Cortex of kidney (tissue), 1 donor: ENCODE data around the gene CHD6.

ENCODE experiments used
- DNase-seq: peaks from one replicate; lab custom pipeline; 2025; lab: John Stamatoyannopoulos, UW

The CHD6 gene

DNA sequence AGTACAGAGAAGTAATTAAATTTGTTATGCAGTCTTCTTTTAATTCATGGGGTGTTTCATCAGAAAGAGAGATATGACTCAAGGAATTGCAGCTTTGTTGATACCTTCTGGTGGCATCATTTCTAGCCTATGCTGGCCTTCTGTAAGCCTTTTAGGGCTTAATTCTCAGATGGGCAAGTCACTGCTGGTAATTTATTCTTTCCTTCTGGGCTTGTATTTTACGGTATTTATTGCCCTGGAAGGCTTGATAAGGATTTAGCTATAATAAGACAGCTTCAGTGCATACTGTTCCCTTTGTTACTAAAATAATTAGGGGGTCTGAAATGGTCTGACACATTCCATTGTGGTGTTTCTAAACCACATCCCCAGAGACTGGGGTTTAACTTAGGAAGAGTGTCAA is 193.6 kb downstream of the CHD6 start:
- DNase-seq = no peak

DNA sequence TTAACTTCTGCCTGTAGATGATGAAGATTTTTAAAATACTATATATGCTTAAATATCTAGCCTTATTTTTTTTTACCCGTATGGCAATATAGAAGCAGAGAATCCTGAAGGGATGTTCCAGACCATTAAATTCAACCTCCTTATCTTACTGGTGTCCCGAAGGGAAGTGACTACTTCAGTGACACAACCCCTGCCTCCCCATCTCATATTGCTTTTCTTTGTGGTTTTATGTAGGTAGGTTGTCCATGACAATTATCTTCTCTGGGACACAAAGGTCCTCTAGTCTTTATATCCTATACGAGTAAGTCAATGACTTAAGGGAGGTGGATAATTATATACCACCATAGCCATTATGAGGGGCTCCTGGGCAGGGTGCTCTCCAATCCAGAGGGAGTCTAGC is 194.2 kb downstream of the CHD6 start:
- no peak for DNase-seq

DNA sequence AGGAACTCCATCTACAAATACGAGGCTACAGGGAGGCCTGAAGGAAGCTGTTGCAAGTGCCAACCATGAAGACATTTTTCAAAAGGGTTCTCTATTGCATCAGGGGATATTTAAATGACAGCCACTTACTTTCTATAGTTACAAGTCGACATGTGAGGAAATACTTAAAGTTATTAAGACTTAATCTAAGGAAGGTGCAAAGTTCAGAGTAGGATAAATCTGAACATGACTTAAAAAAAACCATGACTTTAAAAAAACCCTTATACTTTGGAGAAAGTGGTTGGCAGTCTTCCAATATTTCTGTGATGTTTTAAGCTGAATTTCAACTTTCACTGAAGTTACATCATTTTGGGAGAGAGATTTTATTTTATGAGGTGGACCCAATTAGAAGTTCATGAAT is 195.2 kb downstream of the CHD6 start:
- no peak for DNase-seq

DNA sequence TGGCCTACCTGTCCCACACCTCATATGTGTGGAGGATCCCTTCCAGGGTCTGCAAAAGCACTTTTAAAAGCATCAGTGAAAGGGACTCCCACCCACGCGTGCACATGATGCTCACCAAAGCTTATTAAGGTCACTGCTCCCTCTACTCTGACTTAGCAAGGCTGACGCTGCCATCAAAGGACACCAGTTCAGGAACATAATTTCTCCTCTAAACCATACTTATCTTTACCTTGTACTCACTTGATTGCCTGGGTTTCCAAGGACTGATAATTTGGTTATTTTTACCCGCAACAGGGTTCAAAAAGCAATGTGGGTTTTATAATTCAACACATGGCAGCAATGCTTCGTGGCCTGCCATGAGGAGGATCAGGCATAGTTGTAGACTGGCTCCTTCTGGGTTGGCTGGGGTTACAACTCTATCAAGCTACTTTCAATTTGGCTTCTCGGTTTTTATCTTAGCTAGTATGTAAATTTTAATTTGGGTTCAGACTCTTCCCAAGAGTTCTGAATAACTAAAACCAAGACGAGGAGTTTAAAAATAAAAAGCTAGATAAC is 199.4 kb downstream of the CHD6 start:
- DNase-seq = no peak

DNA sequence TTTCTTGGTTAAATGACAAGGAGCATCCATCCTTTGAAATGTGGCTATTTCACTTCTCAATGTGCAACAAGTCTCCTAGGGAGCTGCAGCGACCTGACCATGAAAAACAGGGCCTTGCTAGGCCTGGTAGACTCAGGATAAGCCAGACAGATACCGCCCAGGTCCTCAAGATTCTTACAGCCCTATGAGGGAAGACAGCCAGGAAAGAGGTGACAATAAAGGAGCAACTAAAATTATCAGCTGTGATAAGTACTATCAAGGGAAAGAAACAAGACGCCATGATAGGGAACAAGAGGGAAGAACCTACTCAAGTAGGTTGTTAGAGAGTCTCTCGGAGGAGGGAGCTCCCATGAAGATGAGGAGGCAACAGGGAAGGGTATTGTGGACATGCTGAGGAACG is 200.1 kb downstream of the CHD6 start:
- DNase-seq = no peak

DNA sequence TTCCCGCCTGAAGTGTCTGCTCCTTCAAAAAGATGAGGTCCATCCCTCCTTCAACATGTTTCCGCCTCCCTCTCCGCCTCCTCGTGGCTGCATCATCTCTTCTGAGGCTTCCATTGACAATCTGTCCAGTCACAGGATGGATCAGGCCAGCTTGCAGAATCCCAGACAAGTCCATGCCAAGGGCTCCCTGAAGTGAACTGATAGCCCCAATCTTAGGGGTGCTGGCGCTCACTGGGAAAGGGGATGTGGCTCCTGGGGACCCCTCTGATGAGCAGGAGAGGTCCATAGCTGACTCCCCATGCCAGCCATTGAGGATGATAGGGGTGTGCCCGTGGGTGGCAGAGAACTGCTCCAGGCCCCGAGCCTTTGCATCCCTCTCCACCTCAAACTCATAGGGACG is 203.0 kb downstream of the CHD6 start:
- DNase-seq = no peak

DNA sequence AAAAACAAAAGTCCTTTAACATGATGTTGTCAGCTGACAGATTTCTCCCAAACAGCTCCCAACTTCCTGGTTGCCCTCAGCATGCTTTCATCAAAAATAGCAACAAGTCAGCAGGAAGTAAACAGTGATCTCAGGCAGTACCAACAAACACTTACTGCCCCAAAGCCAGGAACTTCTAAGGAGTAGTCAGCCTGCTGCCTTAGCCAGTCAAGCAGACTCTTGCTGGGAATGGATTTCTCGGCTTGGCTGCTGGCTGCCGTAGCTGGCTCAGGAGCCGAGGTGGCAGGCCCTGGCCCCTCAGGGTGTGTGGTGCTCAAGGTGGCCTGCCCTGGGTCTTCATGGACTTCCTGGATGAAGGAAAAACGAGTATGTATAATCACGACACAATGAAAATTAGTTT is 205.0 kb downstream of the CHD6 start:
- no peak for DNase-seq

DNA sequence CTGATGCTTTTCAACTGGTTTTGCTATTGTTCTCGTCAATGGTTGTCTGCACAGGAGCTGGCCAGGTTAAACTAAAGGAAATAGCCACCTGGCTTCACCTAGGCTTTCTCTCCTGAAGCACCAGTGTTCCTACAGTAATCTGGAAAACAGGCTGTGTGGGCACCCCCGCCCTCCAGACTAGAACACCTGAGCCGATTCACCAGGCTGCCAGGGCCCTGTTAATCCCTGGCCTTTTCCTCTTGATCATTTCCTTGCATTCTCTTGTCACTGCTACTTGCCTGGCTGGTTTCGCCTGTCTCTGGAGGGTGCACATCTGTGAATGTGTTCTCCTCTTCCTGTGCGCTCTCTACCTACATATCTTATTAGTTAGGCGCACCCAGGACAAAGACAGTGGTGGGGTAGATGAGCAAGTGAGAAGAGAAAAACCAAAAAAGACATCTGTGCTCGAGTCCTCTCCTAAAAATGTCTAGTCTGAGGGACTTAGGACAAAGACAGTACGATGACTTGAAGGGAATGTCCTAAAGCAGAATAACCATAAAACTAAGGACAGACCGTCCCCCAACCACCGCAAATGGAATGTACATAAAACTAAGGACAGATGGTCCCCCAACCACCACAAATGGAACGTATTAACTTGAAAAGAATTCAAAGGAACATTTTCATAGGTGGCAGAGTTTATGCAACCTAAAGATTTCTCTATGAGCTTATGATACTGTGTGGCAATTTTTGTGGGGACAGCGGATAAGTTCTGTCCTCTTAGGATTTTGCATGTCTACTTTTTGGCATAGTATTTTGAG is 205.7 kb downstream of the CHD6 start:
- no peak for DNase-seq

DNA sequence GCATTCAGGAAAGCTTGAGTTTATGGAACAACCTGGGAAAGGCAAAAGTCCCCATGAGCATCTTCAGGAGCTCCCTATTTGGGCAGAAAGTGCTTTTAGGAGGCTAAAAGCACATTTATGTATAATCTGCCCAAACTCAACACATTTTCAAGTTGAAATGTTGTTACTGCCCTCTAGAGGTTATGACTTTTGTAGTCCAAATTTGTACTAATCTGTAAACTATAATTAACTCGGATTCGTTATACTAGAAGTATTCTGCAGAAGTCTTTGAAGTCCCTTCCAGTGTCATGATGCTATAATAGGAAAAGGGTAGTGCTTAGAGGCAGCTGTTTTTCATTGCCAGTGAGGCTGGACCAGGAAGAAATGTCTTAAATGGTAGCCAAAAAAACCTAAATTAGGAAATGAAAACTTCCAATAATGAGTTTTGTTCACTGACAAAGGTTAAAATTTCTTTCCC is 206.8 kb downstream of the CHD6 start:
- no peak for DNase-seq

DNA sequence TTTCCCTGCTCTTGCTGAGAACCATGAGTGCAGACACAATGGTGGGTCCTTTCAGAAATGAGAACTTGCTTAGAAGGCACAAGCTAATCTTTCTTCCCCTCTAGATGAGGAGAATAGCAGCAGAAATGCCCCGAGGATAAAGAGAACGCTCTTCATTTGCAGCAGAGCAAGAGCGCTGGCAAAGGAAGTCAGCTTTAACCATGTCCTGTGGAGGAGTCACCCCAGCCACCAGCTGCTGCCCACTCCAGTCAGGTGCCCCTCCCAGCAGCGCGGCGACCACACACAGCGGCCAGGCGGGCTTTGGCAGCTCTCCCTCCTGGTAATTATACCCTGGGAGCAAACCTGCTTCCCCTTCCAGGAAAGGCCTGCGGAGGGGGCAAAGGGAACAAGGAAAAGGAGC is 209.2 kb downstream of the CHD6 start:
- DNase-seq = no peak

DNA sequence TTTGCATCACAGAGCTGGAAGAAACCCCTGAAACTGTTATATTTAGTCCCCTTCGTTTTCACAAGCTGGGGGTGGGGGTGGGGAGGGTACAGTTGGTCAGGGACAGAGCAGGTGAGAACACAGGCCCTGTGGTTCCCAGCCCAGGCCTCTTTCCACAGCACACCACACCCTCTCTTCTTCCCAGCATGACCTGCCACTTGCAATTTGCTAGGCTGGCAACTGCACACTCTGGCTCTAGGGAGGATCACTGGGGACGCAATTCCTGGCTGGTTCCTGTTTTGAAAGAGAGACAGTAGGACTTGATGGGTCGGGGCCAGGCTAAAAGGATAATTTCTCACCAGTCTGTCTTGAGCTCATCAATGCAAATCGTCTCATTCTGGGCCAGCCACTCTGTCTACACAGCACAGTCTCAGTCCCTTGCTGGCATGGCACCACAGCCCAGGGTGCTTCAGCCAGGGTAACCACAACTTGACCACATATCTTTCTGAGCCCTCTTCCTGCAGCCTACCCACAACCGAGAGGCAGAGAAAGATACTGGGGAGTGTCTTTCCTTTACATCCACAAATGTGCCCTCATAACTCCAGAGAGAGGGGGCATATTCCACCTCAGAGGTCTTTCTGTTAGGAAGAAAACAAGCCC is 209.9 kb downstream of the CHD6 start:
- no peak for DNase-seq

DNA sequence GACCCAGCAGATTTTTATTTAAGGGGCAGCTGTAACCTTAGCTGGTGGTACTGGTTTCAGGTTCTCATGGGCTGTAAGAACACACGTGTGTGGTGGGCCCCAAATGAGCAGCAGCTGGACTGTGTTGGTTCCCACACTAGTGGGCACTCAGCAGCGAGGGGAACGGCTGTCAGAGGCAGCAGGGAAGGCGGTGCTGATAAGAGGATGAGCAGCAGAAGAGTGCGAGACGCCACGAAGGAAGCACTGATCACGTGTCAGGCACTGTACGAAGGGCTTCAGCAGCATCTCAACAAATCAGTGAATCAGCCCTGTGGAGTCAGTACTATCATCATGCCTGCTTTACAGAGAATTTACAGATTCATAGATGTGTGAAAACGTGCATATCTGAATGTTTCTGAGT is 210.6 kb downstream of the CHD6 start:
- no peak for DNase-seq

DNA sequence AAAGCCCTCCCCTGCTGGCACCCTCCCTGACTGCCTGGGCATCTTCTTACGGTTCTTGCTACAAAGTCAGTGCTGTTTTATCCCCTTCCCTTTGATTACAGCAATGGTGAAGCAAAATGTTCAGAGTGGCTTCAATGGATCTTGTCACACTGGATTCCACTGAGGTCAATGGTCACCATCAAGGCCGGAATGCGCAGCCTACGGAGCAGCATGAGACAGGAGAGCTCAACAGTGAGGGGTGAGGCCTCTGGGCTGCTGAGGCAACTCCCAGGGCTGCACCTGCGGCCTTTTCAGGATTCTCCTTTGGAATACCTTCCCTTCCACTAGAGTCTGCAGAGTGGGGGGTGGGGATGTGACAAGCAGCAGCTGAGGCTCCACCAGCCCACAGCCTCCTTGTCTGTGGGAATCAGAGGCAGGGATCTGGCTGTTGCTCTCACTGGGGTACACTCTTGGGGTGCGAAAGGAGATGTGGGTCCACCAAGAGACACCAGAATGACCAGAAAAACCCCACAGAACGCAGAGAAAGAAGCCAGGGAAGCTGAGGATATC is 211.2 kb downstream of the CHD6 start:
- DNase-seq = no peak

DNA sequence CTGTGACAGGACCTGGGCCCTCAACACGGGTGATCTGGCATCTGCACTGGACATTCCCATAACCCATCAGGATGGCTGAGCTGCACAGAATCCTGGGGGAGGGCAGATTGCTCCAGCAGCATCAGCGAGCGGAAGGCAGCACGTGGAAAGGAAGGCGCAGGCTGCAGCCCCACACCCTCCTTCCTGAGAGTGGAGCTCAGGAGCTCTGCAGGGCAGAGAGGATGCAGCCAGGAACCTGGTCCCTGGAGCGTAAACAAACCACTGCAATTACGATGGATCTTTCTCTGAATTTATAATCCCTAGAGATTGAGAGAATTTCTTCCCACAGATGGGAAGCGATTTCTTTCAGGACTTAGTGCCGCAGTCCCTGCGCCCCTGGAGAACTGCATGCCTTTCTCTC is 211.8 kb downstream of the CHD6 start:
- no peak for DNase-seq

DNA sequence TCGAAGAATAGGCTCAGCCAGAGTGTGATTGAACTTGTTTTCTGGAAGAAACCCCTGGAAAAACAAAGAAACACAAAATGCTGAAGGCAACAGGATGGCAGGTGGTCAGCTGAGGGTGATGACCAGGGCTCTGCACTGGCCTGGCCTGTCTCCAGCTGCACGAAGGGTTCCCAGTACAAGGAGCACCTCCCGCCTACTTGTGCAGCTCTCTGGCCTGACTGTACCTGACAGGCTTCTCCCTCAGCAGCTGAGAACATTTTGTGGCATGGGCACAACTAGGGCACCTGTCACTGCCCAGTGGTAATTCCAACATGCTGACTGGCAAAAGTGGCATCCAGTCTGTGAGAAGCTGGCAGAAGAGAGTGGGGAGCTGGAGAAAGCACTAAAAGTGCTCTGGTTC is 212.7 kb downstream of the CHD6 start:
- DNase-seq = no peak

DNA sequence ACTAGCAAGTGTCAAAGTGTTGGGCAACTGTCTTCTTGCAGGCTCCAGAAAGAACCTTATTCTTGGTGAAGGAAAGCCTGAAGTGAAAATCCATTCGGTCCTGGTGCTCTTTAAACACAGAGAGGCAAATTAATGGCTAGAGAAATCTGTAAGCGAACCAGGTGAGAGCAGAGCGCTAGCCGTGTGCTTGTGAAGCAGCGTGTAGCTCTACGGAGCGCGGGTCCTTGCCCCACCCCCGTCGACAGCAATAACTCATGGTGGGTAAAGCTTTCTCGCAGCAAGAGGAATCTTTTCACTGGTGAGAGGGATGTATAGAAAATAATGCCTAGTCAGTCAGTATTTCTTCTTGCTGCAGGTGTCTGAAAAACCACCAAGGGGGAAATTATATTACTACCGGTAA is 214.6 kb downstream of the CHD6 start:
- no peak for DNase-seq

DNA sequence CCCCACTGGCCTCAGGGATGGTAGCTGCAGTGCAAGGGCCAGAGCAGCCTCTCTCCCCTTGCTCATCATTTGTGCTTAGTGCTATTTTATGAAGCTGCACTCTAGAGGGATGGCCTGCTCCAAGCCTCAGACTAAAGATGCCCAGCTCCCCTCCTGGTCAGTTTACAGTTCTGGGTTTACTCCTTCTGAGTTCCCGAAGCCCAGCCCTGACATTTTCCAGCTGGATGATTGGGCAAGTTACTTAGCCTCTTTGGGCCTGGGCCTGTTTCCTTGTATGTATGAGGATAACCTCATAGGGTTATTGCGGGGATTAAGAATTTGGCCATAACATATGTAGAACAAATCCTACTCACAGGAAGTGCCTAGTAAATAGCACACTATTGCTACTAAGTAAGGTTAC is 219.8 kb downstream of the CHD6 start:
- DNase-seq = no peak

DNA sequence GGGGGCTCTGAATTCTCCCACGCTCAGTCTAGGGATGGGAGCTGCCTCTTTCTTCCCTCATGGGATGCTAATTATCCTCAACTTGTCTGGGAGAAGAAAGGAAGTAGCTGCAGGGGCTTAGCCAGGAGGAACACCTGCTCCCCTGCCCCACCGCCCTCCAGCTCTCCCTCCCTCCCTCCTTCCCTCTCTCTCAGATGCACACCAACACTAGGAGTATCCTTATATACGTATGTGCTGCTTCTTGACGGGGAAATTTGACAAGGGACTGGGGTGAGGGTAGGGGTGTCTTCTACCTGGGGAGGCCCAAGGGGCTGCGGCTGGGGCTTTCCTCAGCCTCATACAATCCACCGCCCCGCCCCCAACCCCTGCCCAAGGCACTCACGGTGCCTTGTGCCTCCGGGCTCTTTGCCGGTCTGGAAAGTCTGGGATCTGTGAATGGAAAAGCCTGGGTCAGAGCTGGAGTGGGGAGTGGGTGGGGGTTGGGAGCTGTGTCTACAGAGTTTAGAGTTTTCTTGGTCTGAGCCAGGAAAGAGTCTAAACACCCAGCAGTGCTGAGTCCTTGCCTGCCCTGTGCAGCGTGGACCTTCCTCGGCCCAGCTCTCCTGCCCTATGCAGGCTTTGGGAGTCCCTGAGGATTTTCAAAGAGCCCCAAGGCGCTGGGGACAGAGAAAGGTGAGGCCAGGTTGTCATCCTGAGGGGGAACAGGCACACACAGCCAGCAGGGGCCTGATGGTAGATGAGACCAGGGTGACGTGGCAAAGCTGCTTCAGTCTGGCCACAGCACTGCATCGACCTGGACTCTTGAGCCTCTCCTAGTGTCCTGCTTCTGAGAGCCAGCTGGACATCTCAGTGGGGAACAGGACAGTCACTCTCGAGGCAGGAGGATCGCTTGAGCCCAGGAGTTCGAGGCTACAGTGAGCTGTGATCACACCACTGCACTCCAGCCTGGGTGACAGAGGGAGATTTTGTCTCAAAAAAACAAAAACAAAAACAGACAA is 222.2 kb downstream of the CHD6 start:
- no peak for DNase-seq

DNA sequence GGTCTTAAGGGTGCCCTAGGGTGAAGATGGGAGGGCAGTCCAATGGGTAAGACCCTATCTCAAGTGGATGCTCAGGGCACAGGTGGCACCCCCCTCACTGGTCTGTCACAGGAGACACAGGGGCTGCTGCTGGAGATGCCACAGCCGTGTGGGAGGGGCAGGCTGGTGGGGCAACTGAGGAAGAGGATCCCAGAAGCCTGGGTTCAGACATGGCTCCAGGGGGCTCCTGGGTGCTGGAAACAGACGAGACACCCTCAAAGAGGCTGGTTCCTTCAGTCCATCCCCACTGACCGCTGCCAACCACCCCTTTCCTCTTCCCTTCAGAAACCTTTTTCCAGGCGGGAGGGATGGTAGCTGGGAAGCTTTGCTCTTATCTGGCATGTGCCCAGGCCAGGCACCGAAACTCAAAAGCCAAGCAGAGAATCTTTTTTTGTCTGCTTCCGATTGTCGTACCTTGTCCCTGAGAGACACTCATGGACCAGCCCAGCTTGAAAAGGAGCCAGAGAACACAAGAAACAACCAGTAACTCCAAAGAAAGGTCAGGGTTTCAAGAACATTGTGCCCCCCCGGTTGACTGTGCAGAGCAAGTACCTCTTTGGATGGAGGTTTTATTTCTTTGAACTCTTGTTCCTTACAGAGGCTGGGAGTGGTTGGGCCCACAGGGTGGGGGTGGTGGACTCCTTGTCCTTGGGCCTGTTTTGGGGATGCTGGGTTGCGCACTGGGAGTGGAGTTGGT is 223.1 kb downstream of the CHD6 start:
- no peak for DNase-seq

DNA sequence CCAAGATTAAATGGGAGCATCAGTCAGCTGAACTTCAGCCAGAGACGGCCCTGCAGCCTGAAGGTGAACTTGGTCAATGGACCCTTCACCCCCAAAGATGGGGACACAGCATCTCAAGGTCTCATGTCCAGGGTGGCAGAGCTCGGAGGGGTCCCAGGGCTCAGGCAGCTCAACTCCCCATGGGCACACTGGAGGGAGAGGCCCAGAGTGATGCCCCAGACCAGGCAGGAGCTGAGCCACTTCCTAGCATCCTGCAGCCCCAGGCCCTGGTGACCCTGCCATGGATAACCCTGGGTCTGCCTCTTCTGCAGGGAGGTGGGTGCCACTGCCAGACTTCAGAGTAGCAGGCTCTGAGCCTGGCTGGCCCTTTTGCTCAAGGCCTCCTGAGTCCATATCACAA is 224.1 kb downstream of the CHD6 start:
- DNase-seq = no peak

DNA sequence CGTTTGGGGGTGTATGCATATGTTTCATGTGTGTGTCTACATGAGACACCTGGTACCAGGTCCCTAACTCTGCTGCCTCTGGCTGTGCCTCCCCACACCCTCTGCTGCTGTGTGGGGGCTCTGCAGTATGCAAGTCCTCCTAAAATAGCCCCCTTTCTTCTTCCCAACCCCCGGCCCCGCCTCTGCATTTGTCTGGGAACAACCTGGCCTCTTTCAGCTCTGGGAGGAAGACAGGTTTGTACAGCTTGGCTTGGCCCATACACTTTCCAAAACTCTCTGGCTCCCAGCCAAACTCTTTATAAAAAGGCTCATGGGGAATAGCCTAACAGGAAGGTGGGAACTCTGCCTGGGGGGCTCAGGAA is 224.5 kb downstream of the CHD6 start:
- no peak for DNase-seq
